ENCODE results near the gene DMKN.

The DMKN gene

DNA sequence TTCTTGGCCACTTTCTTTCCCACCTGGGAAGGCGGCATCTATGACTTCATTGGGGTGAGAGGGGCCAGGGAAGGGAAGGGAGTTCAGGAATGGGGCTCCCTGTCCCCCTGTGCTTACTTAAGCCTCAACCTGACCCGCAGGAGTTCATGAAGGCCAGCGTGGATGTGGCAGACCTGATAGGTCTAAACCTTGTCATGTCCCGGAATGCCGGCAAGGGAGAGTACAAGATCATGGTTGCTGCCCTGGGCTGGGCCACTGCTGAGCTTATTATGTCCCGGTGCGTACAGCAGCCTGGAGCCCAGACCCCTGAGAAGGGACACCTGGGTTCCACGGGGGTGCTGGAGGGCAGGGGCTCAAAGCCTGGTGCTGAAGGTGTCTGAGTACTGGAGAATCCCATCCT, 33.1 kb upstream of the DMKN start:
- DNase-seq: no peak

DNA sequence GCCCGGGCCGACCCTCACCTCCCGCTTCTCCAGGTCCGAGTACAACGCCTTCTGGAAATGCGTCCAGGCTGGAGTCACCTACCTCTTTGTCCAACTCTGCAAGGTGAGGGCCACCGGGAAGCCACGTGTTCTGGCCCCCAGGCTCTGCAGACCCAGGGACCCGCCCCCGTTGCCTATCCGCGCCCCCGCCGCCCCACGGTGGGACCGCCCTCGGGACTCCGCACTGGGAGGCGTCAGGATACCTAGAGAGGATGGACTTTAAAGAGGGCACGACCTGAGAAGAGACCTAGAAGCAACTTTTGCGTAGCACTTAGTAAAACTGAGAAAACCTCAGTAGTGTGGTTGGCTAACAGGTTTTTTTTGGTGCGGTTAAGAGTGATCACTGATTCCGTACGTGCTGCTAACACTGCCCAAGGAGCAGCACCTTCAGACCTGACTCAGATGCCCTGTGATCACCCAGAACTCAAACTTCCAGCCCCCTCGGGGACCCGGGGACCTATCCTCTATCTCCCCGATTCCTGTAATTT, 32.5 kb upstream of the DMKN start:
- DNase-seq: no peak

DNA sequence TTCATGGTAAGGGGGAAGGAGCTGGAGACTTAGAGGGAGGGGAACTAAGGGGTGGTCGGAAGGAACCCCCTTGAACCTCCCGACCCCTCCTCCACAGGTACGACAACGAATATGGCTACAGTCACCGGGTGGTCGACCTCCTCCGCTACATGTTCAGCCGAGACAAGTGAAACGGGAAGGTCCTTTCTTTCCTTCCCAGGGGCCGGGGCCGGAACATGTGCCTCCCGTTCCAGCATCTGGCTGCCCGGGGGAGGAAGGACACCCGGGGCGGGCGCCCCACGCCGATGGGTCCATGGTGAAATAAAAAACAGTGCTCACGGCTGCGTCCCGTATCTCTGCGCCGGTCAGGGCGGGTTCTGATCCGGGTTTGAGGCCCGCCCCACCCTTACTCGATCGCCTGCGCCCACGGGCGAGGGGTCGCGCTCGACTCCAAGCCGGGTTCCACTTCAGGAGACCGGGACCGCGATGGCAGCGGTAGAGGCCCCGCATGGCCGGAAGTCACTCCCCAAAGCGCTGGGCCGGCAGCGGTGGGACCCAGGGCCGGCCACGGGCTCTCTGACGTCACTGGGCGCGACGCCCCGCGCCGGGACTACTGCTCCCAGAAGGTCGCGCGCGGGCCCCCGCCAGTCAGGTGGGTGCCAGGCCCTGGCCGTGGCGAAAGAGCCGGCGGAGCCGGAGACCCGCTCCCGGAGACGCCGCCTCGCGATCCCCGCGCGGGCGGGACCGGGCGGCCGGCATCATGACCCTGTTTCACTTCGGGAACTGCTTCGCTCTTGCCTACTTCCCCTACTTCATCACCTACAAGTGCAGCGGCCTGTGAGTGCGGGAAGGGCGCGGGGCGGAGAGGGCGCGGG, 31.8 kb upstream of the DMKN start, which contains the start of gene TMEM147:
Gene TMEM147 (plus strand): TSS at position 626 of the 854 bp plus-strand sequence. CDS start 114 bp downstream, at position 740.
- peak; percentile 69 for DNase-seq

DNA sequence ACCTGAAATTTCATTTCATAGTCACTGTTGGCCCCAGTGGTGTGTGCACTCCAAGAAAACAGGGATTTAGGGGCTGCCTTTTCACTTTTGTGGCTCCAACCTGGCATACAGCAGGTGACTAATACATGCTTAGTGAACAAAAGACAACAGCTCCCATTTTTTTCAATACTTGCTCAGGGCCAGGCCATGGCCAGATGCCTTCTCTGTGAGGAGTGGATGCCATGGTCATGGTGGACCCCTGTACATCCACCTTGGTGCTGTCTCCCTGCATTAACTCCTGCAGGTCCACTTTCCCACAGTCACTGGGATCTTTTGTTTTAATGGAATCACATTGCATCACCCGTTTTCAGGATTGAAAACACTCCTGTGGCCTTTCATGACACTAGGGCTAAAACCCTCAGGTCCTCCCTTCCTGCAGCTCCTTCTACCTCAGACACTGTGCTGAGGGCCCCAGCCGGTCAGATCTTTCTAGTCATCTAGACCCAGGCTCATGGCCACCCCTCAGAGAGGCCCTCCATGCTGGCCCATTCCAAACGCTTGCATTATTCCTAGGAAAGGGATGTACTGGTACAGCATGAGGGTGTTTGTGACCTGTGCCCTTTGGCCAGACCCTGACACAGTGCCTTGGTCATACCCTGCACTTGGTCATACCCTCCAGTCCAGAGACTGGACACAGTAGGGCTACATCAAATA, 30.8 kb upstream of the DMKN start:
- DNase-seq: no peak

- DNase-seq: no peak
These were observed 30.0 kb upstream of the DMKN start for GRCh38 chr19:35543280-35544109.

GRCh38 chr19:35542209-35542608, 28.8 kb upstream of the DMKN start:
- no peak for DNase-seq

DNA sequence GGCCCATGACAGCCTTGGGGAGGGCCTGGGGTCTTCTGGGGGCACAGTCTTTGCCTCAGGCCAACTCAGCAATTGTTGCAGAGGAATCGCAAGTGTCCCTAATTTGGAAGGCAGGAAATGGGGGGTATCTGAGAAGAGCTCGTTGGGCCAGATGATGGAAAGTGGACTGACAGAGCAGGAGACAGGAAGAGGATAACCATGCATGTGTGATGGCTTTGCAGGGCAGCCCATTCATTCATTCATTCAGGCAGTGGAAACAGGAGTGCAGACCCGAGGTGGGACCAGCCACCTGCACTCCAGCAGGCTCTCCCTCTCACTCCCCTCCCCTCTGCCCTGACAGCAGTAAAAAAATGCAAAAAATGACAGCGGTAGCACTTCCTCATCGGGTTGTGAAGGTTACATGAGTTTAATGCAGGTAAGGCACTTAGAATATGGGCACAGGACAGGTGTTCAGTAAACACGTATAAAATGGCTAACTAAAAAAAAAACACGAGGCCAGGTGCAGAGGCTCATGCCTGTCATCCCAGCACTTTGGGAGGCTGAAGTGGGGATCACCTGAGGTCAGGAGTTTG, 27.0 kb upstream of the DMKN start:
- DNase-seq: no peak

GRCh38 chr19:35539850-35540249, 26.4 kb upstream of the DMKN start:
- no peak for DNase-seq

- DNase-seq: no peak
These were observed 25.9 kb upstream of the DMKN start for GRCh38 chr19:35539314-35539713.

DNA sequence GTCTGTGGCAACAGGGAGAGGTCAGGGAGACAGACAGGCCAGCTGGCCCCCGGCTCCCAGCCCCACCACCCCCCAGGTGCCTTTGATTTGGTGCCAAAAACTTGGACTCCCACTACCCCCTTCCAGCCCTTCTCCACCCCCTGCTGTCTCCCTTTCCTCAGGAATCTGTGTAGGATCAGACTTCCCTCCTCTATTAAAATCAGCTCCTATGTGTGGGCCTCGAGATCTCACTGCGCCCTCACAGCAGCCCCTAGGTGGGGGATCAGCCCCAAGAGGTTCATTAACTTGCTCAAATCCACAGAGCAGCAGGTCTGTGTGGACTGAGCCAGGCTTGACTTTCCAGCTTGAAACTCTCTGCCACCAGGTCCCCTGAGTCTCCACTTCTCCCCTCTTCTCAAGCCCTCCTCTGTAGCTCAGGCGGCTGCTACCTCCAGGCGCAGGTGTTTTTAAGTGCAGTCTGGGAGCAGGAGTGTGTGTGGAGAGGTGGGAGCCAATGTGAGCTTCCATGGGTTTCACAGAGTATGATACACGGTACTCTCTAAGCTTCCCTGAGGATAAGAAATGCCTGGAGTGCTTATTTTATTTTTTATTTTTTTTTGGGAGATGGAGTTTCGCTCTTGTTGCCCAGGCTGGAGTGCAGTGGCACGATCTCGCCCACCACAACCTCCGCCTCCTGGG, 21.5 kb upstream of the DMKN start:
- no peak for DNase-seq

GRCh38 chr19:35533822-35534392, 20.5 kb upstream of the DMKN start:
- no peak for DNase-seq

GRCh38 chr19:35533201-35533821, 19.9 kb upstream of the DMKN start, which contains the start of gene GAPDHS:
TSS of gene GAPDHS (plus strand) at chr19:35533456. CDS start at chr19:35533528, 72 bp downstream.
- no peak for DNase-seq

GRCh38 chr19:35531291-35531690, 17.8 kb upstream of the DMKN start:
- no peak for DNase-seq

GRCh38 chr19:35529241-35530218, 16.1 kb upstream of the DMKN start:
- no peak for DNase-seq

DNA sequence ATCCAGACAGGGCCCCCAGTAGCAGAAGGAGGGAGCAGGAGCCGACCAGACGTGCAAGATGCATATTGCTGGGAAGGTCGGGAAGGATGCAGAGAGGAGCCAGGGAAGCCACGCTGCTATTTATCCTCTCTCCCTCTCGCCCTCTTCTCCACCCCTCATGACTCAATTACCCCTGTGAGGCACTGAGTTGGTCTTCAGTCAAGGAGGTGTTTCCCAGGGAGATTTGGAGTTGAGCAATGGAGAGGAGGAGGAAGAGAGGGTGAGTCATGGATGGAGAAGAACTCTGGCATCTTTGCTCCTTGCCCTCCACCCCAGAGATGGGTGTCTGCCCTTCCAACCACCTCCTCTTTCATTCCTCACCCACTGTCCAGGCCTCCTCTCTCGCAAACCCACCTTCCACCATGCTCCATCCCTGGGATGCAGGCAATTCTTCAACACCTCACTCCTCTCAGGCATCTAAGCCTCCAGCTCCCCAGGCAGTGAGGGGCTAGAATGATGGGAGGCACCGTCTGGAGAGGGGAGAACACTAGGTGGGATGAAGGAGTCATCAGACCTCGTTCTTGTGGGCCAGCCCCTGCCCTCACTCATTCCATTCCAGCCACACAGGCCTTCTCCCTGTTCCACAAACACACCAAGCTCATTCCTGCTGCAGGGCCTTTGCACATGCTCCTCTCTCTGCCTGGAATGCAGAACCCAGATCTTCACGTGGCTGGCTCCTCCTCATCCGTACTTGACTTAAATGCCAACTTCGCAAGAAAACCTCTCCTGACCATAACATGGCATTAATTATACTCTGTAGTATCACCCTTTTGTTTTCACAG, 15.0 kb upstream of the DMKN start, which contains the start of gene SBSN:
Gene SBSN (minus strand): TSS at position 94 of the 821 bp plus-strand sequence. CDS start 30 bp downstream, at position 64.
- DNase-seq: no peak

DNA sequence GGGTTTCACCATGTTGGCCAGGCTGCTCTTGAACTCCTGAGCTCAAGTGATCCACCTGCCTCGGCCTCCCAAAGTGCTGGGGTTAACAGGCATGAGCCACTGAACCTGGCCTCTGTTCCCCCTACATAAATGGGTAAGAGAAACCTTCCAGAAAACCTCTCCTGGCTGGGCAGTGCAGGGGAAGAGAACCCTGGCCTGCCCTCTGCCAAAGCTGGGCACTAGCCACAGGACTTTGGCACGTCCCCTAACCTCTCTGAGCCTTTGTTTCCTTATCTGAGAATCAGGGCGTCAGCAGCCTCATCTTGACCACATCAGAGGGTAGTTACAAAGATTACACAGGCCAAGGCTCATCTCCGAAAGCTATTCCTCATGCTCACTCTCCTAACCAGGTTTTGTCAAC, 12.4 kb upstream of the DMKN start:
- no peak for DNase-seq

GRCh38 chr19:35524181-35524837, 10.9 kb upstream of the DMKN start:
- DNase-seq: no peak

GRCh38 chr19:35522745-35523327, 9.4 kb upstream of the DMKN start:
- DNase-seq: no peak

Data from NCI-H446 treated with DMSO at 0.1 percent for 48 hours (cell line).